ENCODE data around the gene TAL2. TPM values are rescaled to one million over a fixed set of nuclear protein-coding genes. Genes with fewer than 3 reads are reported as not detected.

TAL2 gene
- total and polyA plus RNA-seq, 4 donors: 0.17 TPM; not detected in 3

DNA sequence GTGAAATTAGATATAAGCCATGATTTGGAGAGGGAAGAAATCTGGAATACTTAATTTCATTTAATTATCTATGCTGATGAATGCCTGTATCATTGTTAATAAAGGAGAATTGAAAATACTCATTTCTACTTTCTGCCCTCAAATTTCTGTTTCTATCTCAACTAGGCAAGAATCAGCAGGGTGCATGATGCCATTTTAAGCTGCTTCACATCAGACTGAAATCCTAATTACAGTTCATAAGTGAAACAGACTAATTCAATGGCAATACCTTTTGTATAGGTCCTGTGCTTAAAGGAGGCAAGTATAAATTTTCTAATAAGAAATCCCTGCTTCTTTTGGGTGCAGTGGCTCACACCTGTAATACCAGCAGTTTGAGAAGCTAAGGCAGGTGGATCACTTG, 22.3 kb upstream of the TAL2 start:
- Histone ChIP-seq H3K4me3 (no peak overlapping the region), H3K4me1 (ENCODE audit: control insufficient read depth in 5 of 5, insufficient read depth in 5 of 5, low read length in 5 of 5) (no peaks in the 10 kb centered on the region), H3K9me3 (ENCODE audit: control insufficient read depth in 4 of 4, insufficient read depth in 3 of 4, low read length in 3 of 4) (no peaks in the 10 kb centered on the region), H3K27ac (ENCODE audit: low read depth in 1 of 2, low read length in 1 of 2) (no peak overlapping the region), H3K9ac (ENCODE audit: insufficient read depth in 1 of 2, low read length in 2 of 2) (no peak overlapping the region), H3K36me3 (ENCODE audit: control insufficient read depth in 4 of 4, insufficient read depth in 4 of 4, low read length in 4 of 4) (peaks cover 0 to 6% (median 5%) of the 10 kb centered on the region in 4 donors), H3K27me3 (ENCODE audit: control insufficient read depth in 3 of 3, insufficient read depth in 3 of 3, low read length in 2 of 3) (no peaks in the 10 kb centered on the region)
- DNase-seq (no peak), ATAC-seq (ENCODE audit: insufficient read depth, low FRiP score) (no peak)
- TF ChIP-seq, protein P1, sequence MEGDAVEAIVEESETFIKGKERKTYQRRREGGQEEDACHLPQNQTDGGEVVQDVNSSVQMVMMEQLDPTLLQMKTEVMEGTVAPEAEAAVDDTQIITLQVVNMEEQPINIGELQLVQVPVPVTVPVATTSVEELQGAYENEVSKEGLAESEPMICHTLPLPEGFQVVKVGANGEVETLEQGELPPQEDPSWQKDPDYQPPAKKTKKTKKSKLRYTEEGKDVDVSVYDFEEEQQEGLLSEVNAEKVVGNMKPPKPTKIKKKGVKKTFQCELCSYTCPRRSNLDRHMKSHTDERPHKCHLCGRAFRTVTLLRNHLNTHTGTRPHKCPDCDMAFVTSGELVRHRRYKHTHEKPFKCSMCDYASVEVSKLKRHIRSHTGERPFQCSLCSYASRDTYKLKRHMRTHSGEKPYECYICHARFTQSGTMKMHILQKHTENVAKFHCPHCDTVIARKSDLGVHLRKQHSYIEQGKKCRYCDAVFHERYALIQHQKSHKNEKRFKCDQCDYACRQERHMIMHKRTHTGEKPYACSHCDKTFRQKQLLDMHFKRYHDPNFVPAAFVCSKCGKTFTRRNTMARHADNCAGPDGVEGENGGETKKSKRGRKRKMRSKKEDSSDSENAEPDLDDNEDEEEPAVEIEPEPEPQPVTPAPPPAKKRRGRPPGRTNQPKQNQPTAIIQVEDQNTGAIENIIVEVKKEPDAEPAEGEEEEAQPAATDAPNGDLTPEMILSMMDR (IDR thresholded peaks at IDR 0.05; ENCODE audit: control extremely low read depth, extremely low read depth): no peak

DNA sequence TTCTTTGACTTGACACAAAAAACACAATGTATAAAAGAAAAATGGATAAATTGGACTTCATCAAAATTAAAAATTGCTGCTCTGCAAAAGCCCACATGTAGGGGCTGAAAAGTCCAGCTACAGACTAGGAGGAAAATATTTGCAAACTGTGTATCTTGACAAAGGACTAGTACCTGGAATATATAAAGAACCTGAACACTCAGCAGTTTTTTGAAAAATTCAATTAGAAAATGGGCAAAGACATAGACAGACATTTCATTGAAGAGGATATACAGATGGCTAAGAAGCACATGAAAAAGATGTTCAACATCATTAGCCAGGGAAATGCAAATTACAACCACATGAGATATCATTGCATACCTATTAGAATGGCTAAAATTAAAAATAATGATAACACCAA, 18.5 kb upstream of the TAL2 start:
- H3K27ac ChIP-seq (ENCODE audit: low read depth in 1 of 2, low read length in 1 of 2): no peak overlapping the region
- H3K4me1 ChIP-seq (ENCODE audit: control insufficient read depth in 5 of 5, insufficient read depth in 5 of 5, low read length in 5 of 5): no peaks in the 10 kb centered on the region
- no peak for DNase-seq
- no peak overlapping the region for H3K9ac ChIP-seq (ENCODE audit: insufficient read depth in 1 of 2, low read length in 2 of 2)
- no peaks in the 10 kb centered on the region for H3K27me3 ChIP-seq (ENCODE audit: control insufficient read depth in 3 of 3, insufficient read depth in 3 of 3, low read length in 2 of 3)
- ATAC-seq (ENCODE audit: insufficient read depth, low FRiP score): no peak
- H3K9me3 ChIP-seq (ENCODE audit: control insufficient read depth in 4 of 4, insufficient read depth in 3 of 4, low read length in 3 of 4): no peaks in the 10 kb centered on the region
- no peak overlapping the region for H3K4me3 ChIP-seq
- H3K36me3 ChIP-seq (ENCODE audit: control insufficient read depth in 4 of 4, insufficient read depth in 4 of 4, low read length in 4 of 4): peaks cover 0 to 5% (median 0%) of the 10 kb centered on the region in 4 donors
- TF ChIP-seq, protein P1 (IDR thresholded peaks at IDR 0.05; ENCODE audit: control extremely low read depth, extremely low read depth): no peak

DNA sequence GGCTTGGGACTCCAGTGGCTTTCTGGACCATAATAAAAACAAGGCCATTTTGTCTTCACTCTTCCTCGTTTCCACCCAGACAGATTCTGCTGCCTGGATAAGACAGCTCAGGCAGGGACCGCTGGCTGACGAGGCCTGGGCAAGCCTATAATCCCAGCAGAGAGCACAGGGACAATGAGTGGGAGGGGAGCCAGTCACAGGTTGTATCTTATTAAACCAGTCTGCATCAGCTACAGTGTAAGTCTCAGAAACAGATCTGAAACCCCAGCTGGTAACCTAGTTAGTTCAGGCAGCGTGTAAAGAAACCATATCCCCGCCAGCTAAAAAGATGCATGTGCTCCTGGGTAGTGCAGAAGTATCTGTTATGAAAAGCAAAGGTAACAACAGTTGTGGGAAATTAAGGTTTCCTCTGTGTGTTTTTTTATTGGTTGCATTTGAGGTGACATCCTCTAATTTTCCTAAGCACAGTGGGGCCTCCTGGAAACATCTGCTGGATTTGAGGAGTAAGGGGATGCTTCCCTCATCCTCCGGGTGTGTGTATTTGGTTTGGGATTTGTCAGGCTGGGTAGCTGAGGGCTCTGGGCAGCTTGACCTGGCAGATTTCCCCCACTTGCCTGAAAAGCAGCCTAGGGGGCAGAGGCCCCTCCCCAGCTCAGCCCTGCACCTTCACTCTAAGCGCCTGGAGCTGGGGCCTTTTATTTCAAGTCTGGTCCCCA, 15.2 kb upstream of the TAL2 start:
- no peak for ATAC-seq (ENCODE audit: insufficient read depth, low FRiP score)
- no peaks in the 10 kb centered on the region for H3K9me3 ChIP-seq (ENCODE audit: control insufficient read depth in 4 of 4, insufficient read depth in 3 of 4, low read length in 3 of 4)
- TF ChIP-seq, protein P1 (IDR thresholded peaks at IDR 0.05; ENCODE audit: control extremely low read depth, extremely low read depth): no peak
- H3K27ac ChIP-seq (ENCODE audit: low read depth in 1 of 2, low read length in 1 of 2): no peak overlapping the region
- no peak for DNase-seq
- WGBS, 2 donors: 94 to 95% methylated on average over 7 of the region's 7 CpGs
- no peaks in the 10 kb centered on the region for H3K27me3 ChIP-seq (ENCODE audit: control insufficient read depth in 3 of 3, insufficient read depth in 3 of 3, low read length in 2 of 3)
- H3K36me3 ChIP-seq (ENCODE audit: control insufficient read depth in 4 of 4, insufficient read depth in 4 of 4, low read length in 4 of 4): no peaks in the 10 kb centered on the region
- no peak overlapping the region for H3K4me3 ChIP-seq
- no peaks in the 10 kb centered on the region for H3K4me1 ChIP-seq (ENCODE audit: control insufficient read depth in 5 of 5, insufficient read depth in 5 of 5, low read length in 5 of 5)
- no peak overlapping the region for H3K9ac ChIP-seq (ENCODE audit: insufficient read depth in 1 of 2, low read length in 2 of 2)

Data from lung (tissue), 12 donors.